T-helper 2 cell (primary cell): Measurements from ENCODE around the gene IL34.
A peak's percentile ranks its signal among the peaks of the same experiment; 100 is the strongest.
"Not testable (repeated sequence)": the region's sequence is repeated elsewhere in the genome, so short reads cannot be mapped to it uniquely, and the experiment has no call there.

Experiments used
- DNase-seq, 5 experiments: peaks; one replicate each; pipeline versions ENCODE4 v3.0.0 to v3.0.0-alpha.2; 2012 to 2022

IL34 gene

GRCh38 chr16:70632273-70632672 is 14.1 kb upstream of the IL34 start:
- no peak for DNase-seq

GRCh38 chr16:70633617-70634016 is 12.7 kb upstream of the IL34 start:
- not testable (repeated sequence) for DNase-seq

DNA sequence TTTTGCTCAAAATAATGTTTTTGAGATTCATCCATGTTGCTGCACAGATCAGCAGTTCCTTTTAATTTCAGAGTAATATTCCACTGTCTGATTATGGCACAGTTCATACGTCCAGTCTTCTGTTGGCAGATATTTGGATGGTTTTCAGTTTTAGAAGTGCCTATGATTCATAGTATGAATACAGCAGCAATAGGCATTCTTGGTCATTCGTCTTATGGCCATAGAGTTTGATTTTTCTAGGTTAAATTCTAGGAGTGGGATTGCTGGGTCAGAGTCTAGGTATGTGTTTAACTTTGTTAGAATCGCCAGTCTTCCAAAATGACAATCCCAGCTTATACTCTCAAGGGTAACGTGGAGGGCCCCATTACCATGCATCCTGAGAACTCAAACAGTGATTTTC is 11.5 kb upstream of the IL34 start:
- DNase-seq = no peak

DNA sequence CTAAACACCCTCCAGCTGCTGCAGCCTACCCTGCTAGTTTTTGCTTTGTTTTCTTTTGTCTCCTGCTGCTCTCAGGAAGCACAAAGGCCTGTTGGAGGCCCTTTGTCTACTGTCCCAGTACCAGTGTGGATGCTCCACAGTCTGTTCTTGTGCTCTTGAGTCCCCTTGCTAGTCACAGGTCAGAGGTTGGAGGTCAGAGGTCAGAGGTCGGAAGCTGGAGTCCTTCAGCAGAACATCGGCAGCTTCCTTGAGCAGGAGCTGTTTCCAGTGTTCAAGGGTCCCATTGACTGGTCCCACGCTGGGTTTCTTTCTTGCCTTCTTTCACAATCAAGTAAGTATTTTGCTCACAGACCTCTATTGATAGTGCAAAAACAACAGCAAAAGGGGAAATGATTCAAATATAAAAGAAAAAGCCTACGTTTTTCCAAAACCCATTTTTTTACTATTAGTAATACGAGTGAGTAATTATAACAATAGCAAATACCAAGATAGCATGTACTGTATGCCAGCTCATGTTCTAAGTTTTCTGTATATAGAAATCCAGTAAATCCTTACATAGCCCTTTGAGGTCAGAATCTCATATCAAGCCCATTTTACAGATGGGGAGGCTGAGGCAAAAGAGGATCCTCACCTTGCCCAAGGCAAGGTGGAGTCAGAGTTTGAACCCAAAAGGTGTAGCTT is 10.9 kb upstream of the IL34 start:
- DNase-seq = no peak

DNA sequence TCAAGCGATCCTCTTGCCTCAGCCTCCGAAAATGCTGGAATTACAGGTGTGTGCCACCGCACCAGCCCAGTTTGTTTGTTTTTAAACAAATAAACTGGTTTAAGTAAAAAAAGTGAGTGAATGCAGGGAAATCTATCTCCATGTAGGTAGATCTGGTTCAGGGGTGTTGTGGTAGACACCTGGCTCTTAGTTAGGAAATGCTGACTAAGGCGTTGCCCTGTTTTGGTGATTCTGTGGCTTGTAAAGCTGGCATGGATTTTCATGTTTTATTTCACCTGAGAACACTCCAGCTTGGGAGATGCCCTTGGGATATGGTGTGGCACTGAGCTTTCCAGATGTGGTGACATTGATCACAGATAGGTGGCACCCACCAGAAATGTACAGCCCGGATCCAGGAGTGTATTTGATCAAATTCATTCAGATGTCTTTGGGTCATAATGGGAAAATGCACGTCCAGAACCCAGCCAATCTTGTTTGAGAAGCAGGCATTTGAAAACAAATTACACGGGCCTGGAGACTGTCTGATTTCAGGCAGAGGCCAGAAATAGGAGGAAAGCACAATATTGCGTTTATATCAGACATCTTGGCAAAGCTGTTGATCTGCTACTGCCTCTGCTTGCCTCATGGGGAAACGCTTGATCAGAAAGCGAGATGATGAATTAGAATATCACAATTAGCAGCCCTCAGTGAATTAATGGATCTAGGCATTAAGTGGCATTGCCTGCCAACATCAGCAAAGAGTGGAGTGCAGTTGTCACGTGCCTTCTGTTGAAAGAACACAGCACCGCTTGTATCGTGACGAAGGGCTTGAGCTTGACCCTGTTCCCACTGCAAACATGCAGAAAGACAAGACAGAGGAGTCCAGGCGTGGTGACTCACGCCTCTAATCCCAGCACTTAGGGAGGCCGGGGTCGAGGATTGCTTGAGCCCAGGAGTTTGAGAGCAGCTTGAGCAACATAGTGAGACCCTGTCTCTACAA is 7.3 kb upstream of the IL34 start:
- DNase-seq = no peak

GRCh38 chr16:70642633-70643032 is 3.7 kb upstream of the IL34 start:
- no peak for DNase-seq

GRCh38 chr16:70643264-70643663 is 3.1 kb upstream of the IL34 start:
- DNase-seq = not testable (repeated sequence)

- DNase-seq = no peak
These were observed 1.4 kb upstream of the IL34 start for GRCh38 chr16:70644763-70645597.

DNA sequence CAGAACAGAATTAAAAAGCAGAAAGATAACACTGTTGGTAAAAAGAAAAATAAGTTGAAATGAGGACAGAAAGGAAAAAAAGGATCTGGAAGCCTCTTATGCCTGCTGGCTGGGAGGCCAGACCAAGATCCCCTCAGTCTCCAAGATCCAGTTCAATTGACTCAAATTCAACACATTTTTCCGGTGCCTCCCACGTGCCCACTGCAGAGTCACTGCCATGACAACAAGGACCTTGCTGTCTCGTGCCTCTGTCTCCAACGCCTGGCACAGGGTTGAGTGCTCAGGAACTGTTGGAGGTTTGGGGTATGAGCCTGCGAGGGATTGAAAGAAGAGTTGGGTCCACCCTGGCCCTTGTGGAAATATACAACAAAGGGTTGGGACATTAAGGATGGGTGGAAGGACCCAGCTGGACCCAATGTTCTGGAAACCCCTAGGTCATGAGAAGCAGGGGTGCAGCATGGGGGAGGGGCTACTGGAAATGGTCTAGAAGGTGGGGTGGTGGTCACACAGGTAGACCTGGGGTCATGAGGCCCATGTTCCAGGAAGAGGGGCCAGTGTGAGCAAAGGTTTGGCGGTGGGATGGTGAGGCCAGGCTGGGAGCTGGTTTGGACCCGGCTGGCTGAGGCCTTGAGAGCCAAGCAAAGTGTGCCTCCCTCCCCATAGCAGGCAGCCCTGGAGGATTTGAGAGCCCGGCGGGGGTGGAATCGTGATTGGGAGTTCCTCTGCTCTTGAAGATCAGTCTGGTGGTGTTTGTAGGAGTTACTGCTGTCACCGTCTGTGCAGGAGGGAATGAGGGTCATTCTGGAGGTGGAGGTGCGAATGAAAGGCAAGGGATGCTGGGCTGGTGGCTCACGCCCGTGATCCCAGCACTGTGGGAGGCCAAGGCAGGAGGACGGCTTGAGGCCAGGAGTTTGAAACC is 1.3 kb downstream of the IL34 start:
- no peak for DNase-seq

- no peak for DNase-seq
These were observed 2.2 kb downstream of the IL34 start for GRCh38 chr16:70648606-70649005.

GRCh38 chr16:70649300-70649699 is 2.9 kb downstream of the IL34 start:
- no peak for DNase-seq

- DNase-seq = no peak
These were observed 3.9 kb downstream of the IL34 start for GRCh38 chr16:70650216-70650615.

GRCh38 chr16:70651524-70651923 is 5.2 kb downstream of the IL34 start:
- no peak for DNase-seq

- no peak for DNase-seq
These were observed 6.0 kb downstream of the IL34 start for GRCh38 chr16:70652322-70652721.

- DNase-seq = no peak
These were observed 7.0 kb downstream of the IL34 start for GRCh38 chr16:70653406-70653805.

DNA sequence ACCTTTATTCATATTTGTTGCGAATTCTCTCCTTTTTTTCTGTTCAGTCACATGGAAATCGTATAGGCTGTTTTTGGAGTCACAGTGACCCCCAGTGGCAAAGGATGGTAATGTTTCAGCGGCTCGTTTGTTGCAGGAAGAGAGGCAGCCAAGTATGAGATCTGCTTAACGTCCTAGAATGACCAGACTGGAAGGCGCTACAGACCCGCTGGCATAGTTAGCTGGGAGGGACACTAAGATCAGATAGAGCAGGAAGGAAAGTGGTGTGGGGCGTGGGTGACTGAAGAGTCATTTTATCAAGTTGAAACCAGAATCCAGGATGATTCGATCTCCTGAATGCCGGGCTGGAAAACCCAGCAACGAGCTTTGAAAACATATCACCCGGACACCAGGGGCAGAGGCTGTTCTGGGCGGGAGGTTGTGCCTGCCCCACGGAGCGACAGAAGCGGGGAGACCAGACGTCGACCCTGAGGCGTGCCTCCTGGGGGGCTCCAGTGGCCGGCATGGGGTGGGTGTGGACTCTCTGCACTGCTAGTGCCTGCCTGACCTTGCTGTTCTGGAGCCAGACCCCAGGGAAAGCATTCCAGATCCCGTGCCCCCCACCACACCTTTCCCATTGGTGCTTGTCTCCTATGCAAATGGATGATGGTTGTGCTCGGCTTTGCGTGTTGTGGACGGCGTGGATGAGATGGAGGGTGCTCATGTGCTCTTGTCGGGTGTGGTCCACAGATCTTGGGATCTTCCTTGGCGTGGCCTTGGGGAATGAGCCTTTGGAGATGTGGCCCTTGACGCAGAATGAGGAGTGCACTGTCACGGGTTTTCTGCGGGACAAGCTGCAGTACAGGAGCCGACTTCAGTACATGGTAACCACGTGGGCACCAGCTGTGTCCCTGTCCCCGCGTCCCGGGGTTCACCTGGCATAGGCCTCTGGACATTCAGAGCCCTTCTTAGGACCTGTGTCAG is 7.7 kb downstream of the IL34 start:
- peak; percentile 29 to 74 (median 56) for DNase-seq

DNA sequence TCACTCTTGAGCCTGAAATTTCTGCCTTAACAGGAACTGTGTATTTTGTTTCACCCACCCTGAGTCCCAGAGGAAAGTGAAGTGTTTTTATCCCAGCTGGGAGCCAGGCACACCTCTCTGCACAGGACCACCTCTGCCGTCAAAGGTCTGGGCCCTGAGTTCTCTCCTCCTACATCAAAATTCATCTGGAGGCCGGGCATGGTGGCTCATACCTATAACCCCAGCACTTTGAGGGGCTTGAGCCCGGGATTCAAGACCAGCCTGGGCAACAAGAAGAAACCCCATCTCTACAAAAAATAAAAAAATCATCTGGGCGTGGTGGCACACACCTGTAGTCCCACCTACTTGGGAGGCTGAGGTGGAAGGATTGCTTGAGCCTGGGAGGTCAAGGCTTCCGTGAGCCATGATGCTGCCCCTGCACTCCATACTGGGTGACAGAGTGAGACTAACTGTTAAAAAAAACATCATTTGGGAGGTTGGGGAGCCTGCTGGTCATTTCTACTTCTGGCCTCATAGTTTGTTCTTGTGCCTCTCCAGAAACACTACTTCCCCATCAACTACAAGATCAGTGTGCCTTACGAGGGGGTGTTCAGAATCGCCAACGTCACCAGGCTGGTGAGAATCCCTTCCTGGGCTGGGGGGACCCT is 9.8 kb downstream of the IL34 start:
- DNase-seq = no peak

DNA sequence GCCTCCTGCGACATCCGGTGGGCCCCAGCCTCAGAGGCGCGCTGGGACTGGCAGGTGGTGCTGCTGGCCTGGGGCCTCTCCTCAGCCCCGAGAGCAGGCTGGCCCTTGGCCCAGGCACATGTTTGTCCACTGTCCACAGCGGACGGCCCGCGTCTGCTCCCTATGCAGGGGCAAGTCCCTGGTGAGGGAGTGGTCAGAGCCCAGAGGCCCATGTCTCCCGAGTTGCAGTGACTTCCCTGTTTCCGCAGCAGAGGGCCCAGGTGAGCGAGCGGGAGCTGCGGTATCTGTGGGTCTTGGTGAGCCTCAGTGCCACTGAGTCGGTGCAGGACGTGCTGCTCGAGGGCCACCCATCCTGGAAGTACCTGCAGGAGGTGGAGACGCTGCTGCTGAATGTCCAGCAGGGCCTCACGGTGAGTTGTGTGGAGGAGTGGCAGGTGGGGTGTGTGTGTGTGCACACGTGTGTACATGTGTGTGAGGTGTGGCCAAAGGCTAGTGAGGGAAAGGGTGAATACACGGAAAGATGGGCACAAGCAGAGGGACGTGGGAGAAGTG is 10.4 kb downstream of the IL34 start:
- DNase-seq = no peak

GRCh38 chr16:70657956-70658355 is 11.6 kb downstream of the IL34 start:
- DNase-seq = no peak

DNA sequence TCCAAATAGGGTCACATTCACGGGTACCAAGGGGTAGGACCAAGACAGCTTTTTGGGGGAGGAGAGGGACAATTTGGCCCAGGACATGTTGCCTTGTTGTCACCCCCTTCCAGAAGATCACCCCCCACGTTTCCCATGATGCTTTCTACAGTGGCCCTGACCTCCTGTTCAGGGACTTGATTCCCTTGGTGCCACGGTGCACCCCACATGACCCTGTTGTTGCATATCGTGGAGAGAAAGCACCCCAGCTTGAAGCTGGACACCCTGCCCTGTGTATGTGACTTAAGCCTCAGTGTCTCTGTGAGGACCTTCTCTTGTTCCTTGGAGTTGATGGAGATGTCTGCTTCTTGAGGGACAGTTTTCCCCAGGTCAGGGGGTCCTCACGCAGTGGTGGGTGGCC is 12.6 kb downstream of the IL34 start:
- no peak for DNase-seq
